ENCODE data around the gene PCDH12.

The PCDH12 gene

GRCh38 chr5:141904551-141904950, 53.5 kb downstream of the PCDH12 start:
- DNase-seq (ENCODE audit: low read depth in 2 of 2), result no peak
- H3K4me3 ChIP-seq (replicated peaks in 1 of 2; ENCODE audit: low read depth in 2 of 2, low read length in 2 of 2), result no peak overlapping the region
- no peak for TF ChIP-seq CTCF (IDR thresholded peaks at IDR 0.05; ENCODE audit: low read depth, low read length)

GRCh38 chr5:141903261-141903660, 54.7 kb downstream of the PCDH12 start:
- TF ChIP-seq CTCF (IDR thresholded peaks at IDR 0.05; ENCODE audit: low read depth, low read length), result no peak
- no peak overlapping the region for H3K4me3 ChIP-seq (replicated peaks in 1 of 2; ENCODE audit: low read depth in 2 of 2, low read length in 2 of 2)
- no peak for DNase-seq (ENCODE audit: low read depth in 2 of 2)

- no peak for TF ChIP-seq CTCF (IDR thresholded peaks at IDR 0.05; ENCODE audit: low read depth, low read length)
Observed at GRCh38 chr5:141902015-141902814, 55.8 kb downstream of the PCDH12 start.

GRCh38 chr5:141898448-141899049, 59.5 kb downstream of the PCDH12 start:
- DNase-seq (ENCODE audit: low read depth in 2 of 2), result no peak
- TF ChIP-seq CTCF (IDR thresholded peaks at IDR 0.05; ENCODE audit: low read depth, low read length), result no peak

More at GRCh38 chr5:141902015-141902814, 55.8 kb downstream of the PCDH12 start:
- DNase-seq (ENCODE audit: low read depth in 2 of 2), result no peak
- no peak overlapping the region for H3K4me3 ChIP-seq (replicated peaks in 1 of 2; ENCODE audit: low read depth in 2 of 2, low read length in 2 of 2)

GRCh38 chr5:141897425-141897824, 60.6 kb downstream of the PCDH12 start:
- TF ChIP-seq CTCF (IDR thresholded peaks at IDR 0.05; ENCODE audit: low read depth, low read length), result no peak
- no peak for DNase-seq (ENCODE audit: low read depth in 2 of 2)
- no peak overlapping the region for H3K4me3 ChIP-seq (replicated peaks in 1 of 2; ENCODE audit: low read depth in 2 of 2, low read length in 2 of 2)

More at GRCh38 chr5:141898448-141899049, 59.5 kb downstream of the PCDH12 start:
- H3K4me3 ChIP-seq (replicated peaks in 1 of 2; ENCODE audit: low read depth in 2 of 2, low read length in 2 of 2), result no peak overlapping the region

Measured in cardiac fibroblast (primary cell).